CD4-positive, alpha-beta T cell treated with Interleukin-21 for 1 hour (primary cell): ENCODE measurements around the gene TIMM10.

Source experiments
- DNase-seq: peaks from one replicate; pipeline ENCODE4 v3.0.0-alpha.2; 2020

TIMM10 gene

DNA sequence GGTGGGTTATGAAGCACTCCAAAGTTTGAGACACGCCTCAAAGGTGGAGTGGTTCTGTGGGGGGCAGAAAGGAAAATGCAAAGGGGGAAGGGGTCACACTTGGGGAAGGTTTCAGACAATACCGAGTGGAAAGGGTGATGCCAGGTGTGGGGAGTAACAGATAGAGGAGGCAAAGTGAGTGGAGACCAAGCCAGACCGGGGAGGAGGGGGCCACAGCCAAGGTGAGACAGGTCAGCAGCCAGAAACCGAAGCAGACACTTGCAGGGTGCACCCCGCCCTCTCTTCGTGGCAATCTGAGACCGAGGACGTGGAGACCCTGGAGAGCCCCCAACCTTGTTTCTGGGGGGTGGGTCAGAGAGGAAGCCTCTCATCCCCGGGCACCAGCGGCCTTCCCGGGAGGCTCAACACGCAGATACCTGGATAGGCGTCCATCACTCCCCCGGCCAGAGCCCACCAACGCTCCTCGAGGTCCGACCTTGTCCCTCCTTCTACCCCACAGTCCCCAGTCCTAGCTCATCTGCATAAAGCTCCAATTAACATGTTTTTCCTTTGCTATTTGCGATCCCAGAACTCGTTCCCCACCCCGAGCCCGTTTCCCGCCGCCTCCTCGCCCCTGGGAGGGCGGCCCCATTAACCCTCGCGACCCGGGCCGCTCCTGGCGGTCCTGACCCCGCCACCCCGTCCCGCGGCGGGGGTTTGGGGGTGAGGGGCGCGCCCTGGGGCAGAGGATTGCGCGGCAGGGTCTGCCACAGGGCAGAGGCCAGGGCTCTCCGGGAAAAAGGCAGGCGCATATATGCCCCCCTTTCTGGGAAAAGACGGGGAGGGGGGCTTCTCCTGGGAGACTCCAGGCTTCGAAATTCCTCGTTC lies 48.4 kb downstream of the TIMM10 start:
- no peak for DNase-seq

- no peak for DNase-seq
Observed at GRCh38 chr11:57481315-57481714, 49.2 kb downstream of the TIMM10 start.

- DNase-seq, result peak; percentile 65
Observed at GRCh38 chr11:57480409-57481137, 50.0 kb downstream of the TIMM10 start.

DNA sequence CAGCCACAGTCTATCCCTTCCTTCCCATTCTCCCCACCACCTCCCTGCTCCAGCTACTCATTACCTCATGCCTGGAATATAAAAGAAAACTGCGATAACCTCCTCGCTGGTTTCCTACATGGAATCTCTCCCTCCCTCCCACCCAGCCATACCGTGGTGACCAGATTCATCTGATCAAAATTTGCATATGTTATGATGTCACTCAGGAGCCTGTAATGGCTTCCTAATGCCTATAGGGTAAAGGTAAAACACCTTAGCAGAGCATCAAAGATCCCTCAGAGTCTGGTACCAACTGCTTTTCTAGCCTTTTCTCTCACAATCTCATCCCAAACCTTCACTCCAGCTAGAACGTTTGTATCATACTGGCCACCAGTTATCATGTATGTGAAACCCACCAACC lies 50.6 kb downstream of the TIMM10 start:
- DNase-seq, result no peak

DNA sequence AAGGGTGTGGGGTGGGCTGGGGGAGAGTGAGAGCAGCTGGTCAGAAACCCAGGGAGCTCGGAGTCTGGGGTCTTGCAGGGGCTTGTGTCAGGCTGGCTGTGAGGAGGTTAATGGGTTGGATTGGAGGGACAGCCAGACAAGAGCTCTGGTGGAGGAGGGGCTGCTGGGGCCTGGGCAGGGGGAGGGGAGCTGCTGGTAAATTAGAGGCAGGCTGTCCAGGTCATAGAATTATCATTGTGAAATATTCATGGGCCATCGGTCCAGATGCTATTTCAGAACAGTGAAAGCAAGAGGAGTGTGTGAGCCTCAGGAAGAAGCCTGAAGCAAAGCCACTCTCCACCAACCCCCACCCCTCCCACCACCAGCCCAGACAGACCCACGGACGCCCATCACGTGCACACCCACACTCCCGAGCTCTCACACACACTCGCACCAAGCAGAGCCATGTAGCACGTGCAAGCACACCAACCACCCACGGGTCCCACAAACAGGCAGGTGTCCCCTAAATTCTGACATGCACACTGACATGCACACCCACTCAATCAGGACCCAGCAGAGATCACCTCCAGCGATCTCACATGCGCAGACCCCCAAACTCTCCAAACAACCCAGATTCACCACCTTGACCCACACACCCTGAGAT lies 51.4 kb downstream of the TIMM10 start:
- no peak for DNase-seq
